Loucy (cell line): ENCODE results near the gene GRIA2.

Experiments used
- H2AFZ ChIP-seq: fragments of 200-600 bp; sonication (generic); 2 replicates; pipeline ENCODE4 v1.6.0; 2016; ENCODE audit warnings: antibody characterized with exemption, mild to moderate bottlenecking, low read length, moderate library complexity
- H3F3A ChIP-seq: fragments of 200-600 bp; 2 replicates; pipeline ENCODE4 v1.6.0; 2016; ENCODE audit warnings: antibody characterized with exemption, low read depth, mild to moderate bottlenecking
- H3K27me3 ChIP-seq: fragments of 200-600 bp; sonication (generic); 2 replicates; pipeline ENCODE4 v1.6.1; 2014; ENCODE audit warnings: low read length, mild to moderate bottlenecking; ENCODE audit not compliant: insufficient read depth, poor library complexity, severe bottlenecking
- H3K36me3 ChIP-seq: fragments of 200-600 bp; sonication (generic); 2 replicates; pipeline ENCODE4 v1.6.1; 2016; ENCODE audit warnings: low read length; ENCODE audit not compliant: insufficient read depth
- H3K4me1 ChIP-seq: fragments of 200-600 bp; sonication (generic); 2 replicates; pipeline ENCODE4 v1.5.1; 2014; ENCODE audit warnings: low read length, mild to moderate bottlenecking; ENCODE audit not compliant: insufficient read depth, poor library complexity, severe bottlenecking
- H3K4me2 ChIP-seq: fragments of 200-600 bp; sonication (generic); 2 replicates; pipeline ENCODE4 v1.6.0; 2014; ENCODE audit warnings: antibody characterized with exemption, low read length, low read depth, mild to moderate bottlenecking; ENCODE audit not compliant: poor library complexity, severe bottlenecking
- H3K4me3 ChIP-seq: fragments of 200-600 bp; sonication (generic); 2 replicates; pipeline ENCODE4 v1.5.1; 2014; ENCODE audit warnings: low read length, mild to moderate bottlenecking, mixed read lengths; ENCODE audit not compliant: poor library complexity, severe bottlenecking
- H3K79me2 ChIP-seq: fragments of 200-600 bp; sonication (generic); 2 replicates; pipeline ENCODE4 v1.6.1; 2014; ENCODE audit warnings: low read length; ENCODE audit not compliant: insufficient read depth
- H3K9ac ChIP-seq: fragments of 200-600 bp; sonication (generic); 2 replicates; pipeline ENCODE4 v1.6.0; 2014; ENCODE audit warnings: mild to moderate bottlenecking, low read depth, low read length, moderate library complexity; ENCODE audit not compliant: poor library complexity, severe bottlenecking
- H3K9me2 ChIP-seq: fragments of 200-600 bp; sonication (generic); replicated peaks from 2 replicates; pipeline ENCODE4 v1.6.1; 2016; ENCODE audit warnings: low read depth, low read length, mixed read lengths
- H3K9me3 ChIP-seq: fragments of 200-600 bp; sonication (generic); 2 replicates; pipeline ENCODE4 v1.6.1; 2014; ENCODE audit warnings: mild to moderate bottlenecking, antibody characterized with exemption, low read length, low read depth; ENCODE audit not compliant: insufficient read depth
- H4K20me1 ChIP-seq: fragments of 200-600 bp; sonication (generic); 2 replicates; pipeline ENCODE4 v1.6.0; 2014; ENCODE audit warnings: antibody characterized with exemption, low read length, mild to moderate bottlenecking; ENCODE audit not compliant: insufficient read depth, poor library complexity, severe bottlenecking
- CTCF ChIP-seq: fragments of 200-600 bp; sonication (generic); conservative IDR thresholded peaks from 2 replicates; pipeline ENCODE4 v1.5.1; 2014; ENCODE audit warnings: mild to moderate bottlenecking, antibody characterized with exemption, low read length
- EZH2phosphoT487 ChIP-seq: fragments of 200-600 bp; IDR thresholded peaks from 2 replicates; pipeline ENCODE4 v1.6.1; 2018; ENCODE audit warnings: antibody characterized with exemption, mild to moderate bottlenecking, moderate library complexity, borderline replicate concordance

The GRIA2 gene

GRCh38 chr4:157204634-157205244, 15.8 kb upstream of the GRIA2 start:
- Histone ChIP-seq H3K27me3 (no peaks in the 10 kb centered on the region), H3F3A (no peaks in the 10 kb centered on the region), H3K9me3 (no peaks in the 10 kb centered on the region; the same call in 1 of the 2 replicates), H3K4me2 (no peak overlapping the region), H3K9me2 (no peaks in the 10 kb centered on the region), H3K9ac (no peak overlapping the region), H3K4me3 (no peak overlapping the region), H2AFZ (no peak overlapping the region), H3K4me1 (no peaks in the 10 kb centered on the region), H4K20me1 (no peaks in the 10 kb centered on the region), H3K79me2 (no peaks in the 10 kb centered on the region), H3K36me3 (no peaks in the 10 kb centered on the region)
- TF ChIP-seq EZH2phosphoT487 (no peak), CTCF (peak; percentile 63)

- Histone ChIP-seq H3K4me1 (no peaks in the 10 kb centered on the region), H3K9ac (no peak overlapping the region), H3K4me3 (no peak overlapping the region), H3K4me2 (no peak overlapping the region), H4K20me1 (no peaks in the 10 kb centered on the region), H3K79me2 (no peaks in the 10 kb centered on the region), H3F3A (no peaks in the 10 kb centered on the region), H3K36me3 (no peaks in the 10 kb centered on the region), H3K9me2 (no peaks in the 10 kb centered on the region), H3K27me3 (no peaks in the 10 kb centered on the region), H2AFZ (no peak overlapping the region), H3K9me3 (no peaks in the 10 kb centered on the region)
- no peak for TF ChIP-seq EZH2phosphoT487
- peak; percentile 69 for TF ChIP-seq CTCF
Measured at GRCh38 chr4:157217708-157218107, 2.8 kb upstream of the GRIA2 start.

DNA sequence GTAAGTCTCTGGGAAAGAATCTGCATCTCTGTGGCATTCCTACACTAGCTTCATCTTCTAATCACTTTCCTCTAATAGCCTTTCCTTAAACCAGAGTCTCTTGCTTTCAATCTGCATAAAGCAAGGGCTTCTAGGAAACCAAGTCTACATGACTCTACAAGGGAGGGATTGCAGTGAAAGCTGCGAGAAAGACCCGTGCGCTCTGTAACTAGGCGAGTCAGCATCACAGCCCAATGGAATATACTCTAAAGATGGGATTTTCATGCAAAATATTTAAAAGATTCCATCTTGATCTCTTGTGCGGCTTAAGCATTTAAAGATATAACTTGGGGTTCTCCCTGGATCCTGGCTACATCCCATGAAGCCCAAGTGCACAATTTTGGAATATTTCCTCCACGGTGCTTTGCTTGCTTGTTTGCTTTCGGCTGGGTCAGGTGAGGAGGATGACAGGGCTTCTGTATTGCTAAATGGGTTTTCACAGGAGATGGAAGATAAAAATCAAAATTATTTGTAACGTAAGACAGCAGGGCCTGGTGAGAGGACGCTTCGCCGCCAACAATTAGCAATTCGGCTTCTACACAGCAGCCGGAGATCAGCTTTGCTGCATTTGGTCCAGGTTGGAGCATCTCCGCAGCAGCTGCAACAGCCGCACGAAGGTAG, 687 bp upstream of the GRIA2 start:
- H3K36me3 ChIP-seq = no peaks in the 10 kb centered on the region
- no peak overlapping the region for H3K4me2 ChIP-seq
- no peaks in the 10 kb centered on the region for H3K4me1 ChIP-seq
- H3K4me3 ChIP-seq = no peak overlapping the region
- H3K79me2 ChIP-seq = no peaks in the 10 kb centered on the region
- H3K9ac ChIP-seq = no peak overlapping the region
- H3K9me2 ChIP-seq = no peaks in the 10 kb centered on the region
- no peaks in the 10 kb centered on the region for H3K9me3 ChIP-seq
- H2AFZ ChIP-seq = no peak overlapping the region
- no peaks in the 10 kb centered on the region for H3F3A ChIP-seq
- H3K27me3 ChIP-seq = no peaks in the 10 kb centered on the region
- no peaks in the 10 kb centered on the region for H4K20me1 ChIP-seq
- no peak for TF ChIP-seq EZH2phosphoT487
- TF ChIP-seq CTCF = no peak
